ENCODE measurements around the gene PARP6. TPM values are rescaled to one million over a fixed set of nuclear protein-coding genes. Genes with fewer than 3 reads are reported as not detected.

Gene PARP6
- total RNA-seq, 6 experiments from 2014 or later: 7.9 to 23.0 (median 13.1) TPM

GRCh38 chr15:72197460-72198355 is 74.6 kb downstream of the PARP6 start, which contains the start of gene GRAMD2A:
GRAMD2A (minus strand) TSS chr15:72197787.
- DNase-seq (no peak), ATAC-seq (peak; percentile 3 to 32 (median 16))
- H3K36me3 ChIP-seq: peaks cover 0 to 4% (median 0%) of the 10 kb centered on the region in 4 donors
- no peak for TF ChIP-seq POLR2A (IDR thresholded peaks at IDR 0.05)
- TF ChIP-seq, protein P1, sequence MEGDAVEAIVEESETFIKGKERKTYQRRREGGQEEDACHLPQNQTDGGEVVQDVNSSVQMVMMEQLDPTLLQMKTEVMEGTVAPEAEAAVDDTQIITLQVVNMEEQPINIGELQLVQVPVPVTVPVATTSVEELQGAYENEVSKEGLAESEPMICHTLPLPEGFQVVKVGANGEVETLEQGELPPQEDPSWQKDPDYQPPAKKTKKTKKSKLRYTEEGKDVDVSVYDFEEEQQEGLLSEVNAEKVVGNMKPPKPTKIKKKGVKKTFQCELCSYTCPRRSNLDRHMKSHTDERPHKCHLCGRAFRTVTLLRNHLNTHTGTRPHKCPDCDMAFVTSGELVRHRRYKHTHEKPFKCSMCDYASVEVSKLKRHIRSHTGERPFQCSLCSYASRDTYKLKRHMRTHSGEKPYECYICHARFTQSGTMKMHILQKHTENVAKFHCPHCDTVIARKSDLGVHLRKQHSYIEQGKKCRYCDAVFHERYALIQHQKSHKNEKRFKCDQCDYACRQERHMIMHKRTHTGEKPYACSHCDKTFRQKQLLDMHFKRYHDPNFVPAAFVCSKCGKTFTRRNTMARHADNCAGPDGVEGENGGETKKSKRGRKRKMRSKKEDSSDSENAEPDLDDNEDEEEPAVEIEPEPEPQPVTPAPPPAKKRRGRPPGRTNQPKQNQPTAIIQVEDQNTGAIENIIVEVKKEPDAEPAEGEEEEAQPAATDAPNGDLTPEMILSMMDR (IDR thresholded peaks at IDR 0.05): no peak
- H3K9me3 ChIP-seq: no peaks in the 10 kb centered on the region
- 37% methylated on average over 18 of the region's 83 CpGs for WGBS (ENCODE audit: insufficient coverage, low coverage, low lambda C conversion rate, missing lambda C conversion rate)
- H3K27ac ChIP-seq: no peak within 1 kb of the TSS
- peaks cover 0 to 8% of the 10 kb centered on the region in 2 donors for H3K27me3 ChIP-seq
- H3K4me1 ChIP-seq: peaks cover 0 to 5% (median 0%) of the 10 kb centered on the region in 4 donors
- intact Hi-C loops (cut with DNase I): loop anchor here in 1 of 2 donors (10.0 kb wide), 1 partner anchor 87 kb away; no protein-coding TSS in a partner anchor
- H3K4me3 ChIP-seq: peak within 1 kb of the TSS in 2 of 3 donors; percentile 13 to 29

- Histone ChIP-seq H3K4me3 (peak overlapping the region in 2 of 3 donors; percentile 13 to 29), H3K36me3 (peaks cover 0 to under 1% (median 0%) of the 10 kb centered on the region in 4 donors), H3K27me3 (peaks cover 0 to 8% of the 10 kb centered on the region in 2 donors), H3K9me3 (no peaks in the 10 kb centered on the region), H3K27ac (no peak overlapping the region), H3K4me1 (peaks cover 0 to 5% (median 0%) of the 10 kb centered on the region in 4 donors)
- no peak for DNase-seq
- no peak for TF ChIP-seq POLR2A (IDR thresholded peaks at IDR 0.05)
- TF ChIP-seq, protein P1 (IDR thresholded peaks at IDR 0.05): no peak
- no peak for ATAC-seq
- WGBS (ENCODE audit: insufficient coverage, low coverage, low lambda C conversion rate, missing lambda C conversion rate): 7% methylated on average over 9 of the region's 35 CpGs
- intact Hi-C loops (cut with DNase I): loop anchor here in 1 of 2 donors (10.0 kb wide), 1 partner anchor 88 kb away; no protein-coding TSS in a partner anchor
Observed at GRCh38 chr15:72197041-72197459, 75.3 kb downstream of the PARP6 start.

GRCh38 chr15:72196409-72197040 is 75.8 kb downstream of the PARP6 start:
- intact Hi-C loops (cut with DNase I): loop anchor here in 1 of 2 donors (10.0 kb wide), 1 partner anchor 88 kb away; no protein-coding TSS in a partner anchor
- TF ChIP-seq, protein P1 (IDR thresholded peaks at IDR 0.05): no peak
- TF ChIP-seq POLR2A (IDR thresholded peaks at IDR 0.05): no peak
- Histone ChIP-seq H3K36me3 (no peaks in the 10 kb centered on the region), H3K27ac (no peak overlapping the region), H3K9me3 (no peaks in the 10 kb centered on the region), H3K4me3 (no peak overlapping the region), H3K4me1 (peaks cover 0 to 5% (median 0%) of the 10 kb centered on the region in 4 donors), H3K27me3 (peaks cover 0 to 8% of the 10 kb centered on the region in 2 donors)
- WGBS (ENCODE audit: insufficient coverage, low coverage, low lambda C conversion rate, missing lambda C conversion rate): 45% methylated on average over 8 of the region's 13 CpGs
- ATAC-seq (no peak), DNase-seq (no peak)

GRCh38 chr15:72195101-72195511 is 77.2 kb downstream of the PARP6 start:
- DNase-seq (no peak), ATAC-seq (peak in 2 of 4 donors; percentile 21 to 37)
- intact Hi-C loops (cut with DNase I): loop anchor here in 1 of 2 donors (10.0 kb wide), 1 partner anchor 90 kb away; no protein-coding TSS in a partner anchor
- Histone ChIP-seq H3K36me3 (no peaks in the 10 kb centered on the region), H3K27ac (no peak overlapping the region), H3K4me3 (no peak overlapping the region), H3K27me3 (peaks cover 0 to 8% of the 10 kb centered on the region in 2 donors), H3K4me1 (peaks cover 0 to 5% (median 0%) of the 10 kb centered on the region in 4 donors), H3K9me3 (no peaks in the 10 kb centered on the region)
- TF ChIP-seq, protein P1 (IDR thresholded peaks at IDR 0.05): no peak
- no peak for TF ChIP-seq POLR2A (IDR thresholded peaks at IDR 0.05)
- WGBS (ENCODE audit: insufficient coverage, low coverage, low lambda C conversion rate, missing lambda C conversion rate): 50% methylated on average over 3 of the region's 6 CpGs

Measured in right lobe of liver (tissue), 6 donors.